H1 (cell line): ENCODE measurements around the gene PRC1. TPM values are rescaled to one million over a fixed set of nuclear protein-coding genes. Genes with fewer than 3 reads are reported as not detected.

Source experiments
- CTCF ChIA-PET: fragments of 300-600 bp; sonication (Branson Sonifier 250); formaldehyde crosslinking; loops from one replicate; lab custom pipeline; 2021; ENCODE audit not compliant: partially characterized antibody; lab: Charles Lee
- POLR2A ChIA-PET: fragments of 300-600 bp; sonication (Branson Sonifier 250); formaldehyde crosslinking; loops from one replicate; lab custom pipeline; 2021; ENCODE audit warnings: inconsistent platforms; ENCODE audit not compliant: partially characterized antibody; lab: Charles Lee
- DNase-seq, 2 experiments: peaks; one replicate each; pipeline versions ENCODE4 v3.0.0 to v3.0.0-alpha.2; 2010 to 2022; ENCODE audit warnings: low spot score in 2 of 2, low read depth in 1 of 2, mixed read lengths in 1 of 2
- FAIRE-seq: peaks from 2 replicates; lab custom pipeline; 2011; peaks lifted over from hg19 to GRCh38; lab: Jason Lieb, UNC
- H2AFZ ChIP-seq: 2 replicates; pipeline ENCODE4 v1.8.1; 2012; ENCODE audit warnings: low read length, inconsistent platforms
- H2AK5ac ChIP-seq: 2 replicates; pipeline ENCODE4 v1.6.1; 2013; ENCODE audit warnings: low read depth, low read length
- H2BK120ac ChIP-seq: replicated peaks from 2 replicates; pipeline ENCODE3; 2013; ENCODE audit warnings: low read depth, low read length, inconsistent platforms
- H2BK12ac ChIP-seq: 2 replicates; pipeline ENCODE4 v1.6.1; 2013; ENCODE audit warnings: low read depth, low read length
- H2BK15ac ChIP-seq: 2 replicates; pipeline ENCODE4 v1.6.1; 2013; ENCODE audit warnings: low read length
- H2BK20ac ChIP-seq: 2 replicates; pipeline ENCODE4 v1.6.1; 2013; ENCODE audit warnings: low read length
- H2BK5ac ChIP-seq: 2 replicates; pipeline ENCODE4 v1.6.1; 2013; ENCODE audit warnings: low read depth, low read length
- H3K14ac ChIP-seq: 2 replicates; pipeline ENCODE4 v1.6.1; 2013; ENCODE audit warnings: inconsistent platforms; ENCODE audit not compliant: insufficient read length
- H3K18ac ChIP-seq: 2 replicates; pipeline ENCODE4 v1.6.1; 2013; ENCODE audit warnings: low read length; ENCODE audit errors: extremely low read depth
- H3K23ac ChIP-seq: 2 replicates; pipeline ENCODE4 v1.6.1; 2013; ENCODE audit warnings: inconsistent platforms; ENCODE audit not compliant: insufficient read length
- H3K23me2 ChIP-seq: 2 replicates; pipeline ENCODE4 v1.6.1; 2013; ENCODE audit warnings: low read depth, low read length
- H3K27ac ChIP-seq: 2 replicates; pipeline ENCODE4 v1.6.1; 2011; ENCODE audit warnings: low read depth, low read length, inconsistent platforms
- H3K27me3 ChIP-seq, 4 experiments: replicated peaks in 1 of 4; 1 replicate in 1 of 4; 2 replicates in 3 of 4; pipeline versions ENCODE4 v1.6.1 to v1.8.1; 2011 to 2013; ENCODE audit warnings: low read length in 3 of 4, mild to moderate bottlenecking in 3 of 4, inconsistent platforms in 2 of 4, mixed read lengths in 2 of 4, moderate library complexity in 1 of 4; ENCODE audit not compliant: control insufficient read depth in 3 of 4, insufficient read depth in 3 of 4; ENCODE audit errors: extremely low read depth in 1 of 4
- H3K36me3 ChIP-seq, 4 experiments: 2 replicates each; pipeline versions ENCODE4 v1.6.1 to v1.8.1; 2011 to 2013; ENCODE audit warnings: mild to moderate bottlenecking in 4 of 4, low read length in 3 of 4, moderate library complexity in 2 of 4, control low read depth in 1 of 4, inconsistent platforms in 1 of 4; ENCODE audit not compliant: insufficient read depth in 4 of 4, control insufficient read depth in 2 of 4
- H3K4ac ChIP-seq: replicated peaks from 2 replicates; pipeline ENCODE3; 2013; ENCODE audit warnings: low read length, low read depth, mixed read lengths, inconsistent platforms; ENCODE audit not compliant: insufficient read length
- H3K4me1 ChIP-seq, 4 experiments: replicated peaks in 1 of 4; 1 replicate in 1 of 4; 2 replicates in 3 of 4; pipeline versions ENCODE4 v1.6.1 to v1.8.1; 2011 to 2013; ENCODE audit warnings: low read length in 3 of 4, inconsistent platforms in 2 of 4, mixed read lengths in 1 of 4; ENCODE audit not compliant: insufficient read depth in 4 of 4, control insufficient read depth in 3 of 4
- H3K4me2 ChIP-seq, 2 experiments: 2 replicates each; pipeline versions ENCODE4 v1.6.1 to v1.8.1; 2011 to 2013; ENCODE audit warnings: low read depth in 2 of 2, low read length in 2 of 2, control low read depth in 1 of 2, inconsistent platforms in 1 of 2, mild to moderate bottlenecking in 1 of 2; ENCODE audit not compliant: insufficient read depth in 1 of 2
- H3K4me3 ChIP-seq, 4 experiments: fragments of 200-600, 300-600 bp in 1 of 4; sonication (generic), shearing (Covaris generic), sonication (Bioruptor Twin) in 1 of 4; 2 replicates each; pipeline versions ENCODE4 v1.5.1 to v1.8.1; 2011 to 2016; ENCODE audit warnings: low read length in 4 of 4, low read depth in 3 of 4, control low read depth in 2 of 4, inconsistent platforms in 2 of 4, mild to moderate bottlenecking in 2 of 4, mixed read lengths in 1 of 4, moderate library complexity in 1 of 4; ENCODE audit not compliant: insufficient read depth in 2 of 4; ENCODE audit errors: extremely low read depth in 1 of 4
- H3K56ac ChIP-seq: replicated peaks from 2 replicates; pipeline ENCODE3; 2013; ENCODE audit warnings: low read depth, mild to moderate bottlenecking, mixed read lengths, low read length, inconsistent platforms; ENCODE audit not compliant: insufficient read length
- H3K79me1 ChIP-seq: 2 replicates; pipeline ENCODE4 v1.6.1; 2013; ENCODE audit warnings: low read depth, low read length, control low read depth
- H3K79me2 ChIP-seq, 2 experiments: 2 replicates each; pipeline versions ENCODE4 v1.6.1 to v1.8.1; 2012 to 2013; ENCODE audit warnings: low read length in 2 of 2, mild to moderate bottlenecking in 2 of 2, inconsistent platforms in 1 of 2; ENCODE audit not compliant: insufficient read depth in 2 of 2, control insufficient read depth in 1 of 2
- H3K9ac ChIP-seq, 4 experiments: replicated peaks in 1 of 4; 1 replicate in 1 of 4; 2 replicates in 3 of 4; pipeline versions ENCODE4 v1.6.1 to v1.8.1; 2011 to 2013; ENCODE audit warnings: low read depth in 3 of 4, low read length in 3 of 4, control low read depth in 2 of 4, mild to moderate bottlenecking in 2 of 4, moderate library complexity in 2 of 4, inconsistent platforms in 1 of 4; ENCODE audit errors: extremely low read depth in 1 of 4
- H3K9me3 ChIP-seq, 2 experiments: 2 replicates each; pipeline versions ENCODE4 v1.6.1 to v1.8.1; 2012 to 2013; ENCODE audit warnings: mild to moderate bottlenecking in 2 of 2, moderate library complexity in 2 of 2, control low read depth in 1 of 2, inconsistent platforms in 1 of 2, low read depth in 1 of 2, low read length in 1 of 2, mixed read lengths in 1 of 2; ENCODE audit not compliant: insufficient read depth in 2 of 2
- H4K20me1 ChIP-seq, 2 experiments: replicated peaks in 1 of 2; 2 replicates each; pipeline versions ENCODE3 to v1.8.1; 2011 to 2013; ENCODE audit warnings: inconsistent platforms in 2 of 2, low read length in 2 of 2, mild to moderate bottlenecking in 1 of 2; ENCODE audit not compliant: insufficient read depth in 2 of 2, control insufficient read depth in 1 of 2
- H4K5ac ChIP-seq: 2 replicates; pipeline ENCODE4 v1.6.1; 2013; ENCODE audit warnings: low read length, low read depth, mixed read lengths, inconsistent platforms; ENCODE audit not compliant: insufficient read length
- H4K8ac ChIP-seq: 2 replicates; pipeline ENCODE4 v1.8.0; 2013; ENCODE audit warnings: mild to moderate bottlenecking, moderate library complexity, low read length, inconsistent platforms; ENCODE audit not compliant: insufficient read depth; ENCODE audit errors: extremely low read depth
- H4K91ac ChIP-seq: replicated peaks from 2 replicates; pipeline ENCODE3; 2013; ENCODE audit warnings: low read length, mixed read lengths, inconsistent platforms; ENCODE audit not compliant: insufficient read length
- FOSL1 ChIP-seq: IDR thresholded peaks from 2 replicates; pipeline ENCODE4 v1.6.1; 2011; ENCODE audit warnings: mild to moderate bottlenecking, low read depth, low read length, moderate library complexity; ENCODE audit not compliant: insufficient read depth
- HDAC6 ChIP-seq: IDR thresholded peaks from one replicate; pipeline ENCODE4 v1.7.1; 2012; ENCODE audit warnings: low read depth, mild to moderate bottlenecking, inconsistent platforms, low read length, moderate library complexity
- KDM4A ChIP-seq: IDR thresholded peaks from one replicate; pipeline ENCODE4 v1.7.1; 2012; ENCODE audit warnings: low read depth, mild to moderate bottlenecking, moderate library complexity, low read length, inconsistent platforms; ENCODE audit not compliant: severe bottlenecking
- POLR2A ChIP-seq, 2 experiments: IDR thresholded peaks; 1 replicate in 1 of 2; 2 replicates in 1 of 2; pipeline ENCODE4 v1.6.1; 2011; ENCODE audit warnings: low read depth in 2 of 2, low read length in 2 of 2, mild to moderate bottlenecking in 2 of 2; ENCODE audit errors: control extremely low read depth in 1 of 2
- TBP ChIP-seq: IDR thresholded peaks from 2 replicates; pipeline ENCODE4 v1.6.1; 2011; ENCODE audit warnings: low read depth, low read length, improper control_type of control experiment
- TCF12 ChIP-seq: IDR thresholded peaks from 2 replicates; pipeline ENCODE4 v1.6.1; 2011; ENCODE audit warnings: low read depth, mild to moderate bottlenecking, low read length
- ZNF274 ChIP-seq: IDR thresholded peaks from 2 replicates; pipeline ENCODE4 v1.7.0; 2012; ENCODE audit warnings: low read length, borderline replicate concordance; ENCODE audit errors: extremely low read depth
- WGBS, 2 experiments: shearing (Covaris generic) in 1 of 2; methylation state at CpG; one replicate each; pipeline versions ENCODE4 v1.1.6 to v1.1.7; 2013 to 2015; ENCODE audit warnings: low lambda C conversion rate in 2 of 2, mixed read lengths in 2 of 2, inconsistent platforms in 1 of 2, low coverage in 1 of 2, missing lambda C conversion rate in 1 of 2; ENCODE audit not compliant: insufficient replicate concordance in 2 of 2, insufficient coverage in 1 of 2, insufficient read length in 1 of 2; ENCODE audit errors: extremely low coverage in 1 of 2, missing lambda C conversion rate in 1 of 2; 5-methylcytosine and 5-hydroxymethylcytosine counted together
- polyA plus RNA-seq, 7 experiments: library from polyadenylated mRNA; depleted of rRNA in 3 of 7; stranded (reverse) in 5 of 7; unstranded in 2 of 7; fragments of >200 nt in 5 of 7; fragments of 200-250 nt in 2 of 7; gene quantifications; 1 replicate in 5 of 7; 2 replicates in 1 of 7; 4 replicates in 1 of 7; pipeline versions ENCODE4 v1.2.1 to v1.2.3, GENCODE V29; 2011 to 2013; ENCODE audit warnings: missing spikeins in 2 of 7, mixed read lengths in 2 of 7
- total RNA-seq: library from RNA; stranded (reverse); fragmentation: NEBNext Ultra II Directional; extraction: Animal tissue kit (Norgen Biotek cat#: 25700); gene quantifications from 2 replicates; pipeline ENCODE4 v1.2.1, GENCODE V29; 2021
- TF ChIP-seq, protein P1 (sequence below), 3 experiments: IDR thresholded peaks; 1 replicate in 2 of 3; 2 replicates in 1 of 3; pipeline versions ENCODE4 v1.5.1 to v1.6.1; 2011; ENCODE audit warnings: low read length in 3 of 3, mild to moderate bottlenecking in 3 of 3, inconsistent platforms in 2 of 3, low read depth in 1 of 3, moderate library complexity in 1 of 3; ENCODE audit not compliant: insufficient read depth in 1 of 3; ENCODE audit errors: control extremely low read depth in 1 of 3

Gene PRC1
- total and polyA plus RNA-seq, 2 of the 8 experiments (the other 6 are each of a cell fraction or from before 2014, with no cell fraction given), result 90.7 to 181 TPM

DNA sequence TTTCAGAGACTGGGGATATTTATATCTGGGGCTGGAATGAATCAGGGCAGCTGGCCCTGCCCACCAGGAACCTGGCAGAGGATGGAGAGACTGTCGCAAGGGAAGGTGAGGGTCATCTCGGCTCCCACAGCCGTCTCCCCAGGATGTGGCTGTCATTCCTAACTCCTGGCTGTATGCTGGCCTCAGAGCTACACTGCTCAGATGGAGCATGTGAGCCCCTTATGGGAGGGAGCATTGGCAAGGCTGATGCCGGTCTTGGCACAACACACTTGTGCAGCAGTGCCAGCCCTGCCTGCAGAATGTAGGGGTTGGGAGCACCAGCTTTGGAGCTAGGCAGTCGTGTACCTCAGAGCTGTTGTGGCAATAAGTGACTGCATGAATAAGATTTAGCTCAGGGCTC lies 34.4 kb downstream of the PRC1 start:
- Histone ChIP-seq H3K18ac (no peak overlapping the region), H4K8ac (no peak overlapping the region), H2BK12ac (no peak overlapping the region), H3K4me2 (no peak overlapping the region), H2BK120ac (no peak overlapping the region), H3K14ac (no peak overlapping the region), H4K5ac (no peak overlapping the region), H3K56ac (no peak overlapping the region), H3K79me2 (peaks cover 0 to 6% of the 10 kb centered on the region in 2 experiments; a peak in 1 of 4 replicates), H3K9ac (no peak overlapping the region), H3K4me1 (peaks cover 0 to 15% (median 8%) of the 10 kb centered on the region in 4 experiments; a peak in 6 of 7 replicates), H3K4me3 (no peak overlapping the region), H2BK15ac (no peak overlapping the region), H3K27ac (no peak overlapping the region), H2AFZ (no peak overlapping the region), H3K23ac (no peak overlapping the region), H4K91ac (no peak overlapping the region), H3K27me3 (no peaks in the 10 kb centered on the region), H3K4ac (no peak overlapping the region), H2BK20ac (no peak overlapping the region), H3K79me1 (peaks cover 3% of the 10 kb centered on the region; the same call in 1 of the 2 replicates), H2AK5ac (no peak overlapping the region), H3K9me3 (no peaks in the 10 kb centered on the region), H2BK5ac (no peak overlapping the region), H3K23me2 (peaks cover 12% of the 10 kb centered on the region; the same call in 1 of the 2 replicates), H4K20me1 (peaks cover 1 to 5% of the 10 kb centered on the region in 2 experiments), H3K36me3 (peaks cover 0 to 33% (median 16%) of the 10 kb centered on the region in 4 experiments; a peak in 6 of 8 replicates)
- CTCF ChIA-PET, result interaction anchor here (0.7 to 19.2 kb wide), 6 partner anchors 18 to 298 kb away, joined by 3 to 306 read pairs (median 5); partner anchors contain the start of genes HDDC3 and UNC45A
- WGBS, 2 experiments, result 95% methylated on average over 5 of the region's 5 CpGs; no CpG with 5 or more reads in 1 of the 2 experiments
- POLR2A ChIA-PET, result interaction anchor here (0.6 to 2.3 kb wide), 4 partner anchors 25 to 291 kb away, joined by 3 to 6 read pairs (median 4); partner anchors contain the start of genes PRC1 and UNC45A
- no peak for FAIRE-seq
- no peak for DNase-seq
- TF ChIP-seq KDM4A, result no peak
- TF ChIP-seq TBP, result no peak
- no peak for TF ChIP-seq FOSL1
- TF ChIP-seq POLR2A (IDR thresholded peaks at IDR 0.05; ENCODE audit: control extremely low read depth in 1 of 2, low read depth in 2 of 2, low read length in 2 of 2), result no peak
- no peak for TF ChIP-seq ZNF274
- TF ChIP-seq, protein P1, sequence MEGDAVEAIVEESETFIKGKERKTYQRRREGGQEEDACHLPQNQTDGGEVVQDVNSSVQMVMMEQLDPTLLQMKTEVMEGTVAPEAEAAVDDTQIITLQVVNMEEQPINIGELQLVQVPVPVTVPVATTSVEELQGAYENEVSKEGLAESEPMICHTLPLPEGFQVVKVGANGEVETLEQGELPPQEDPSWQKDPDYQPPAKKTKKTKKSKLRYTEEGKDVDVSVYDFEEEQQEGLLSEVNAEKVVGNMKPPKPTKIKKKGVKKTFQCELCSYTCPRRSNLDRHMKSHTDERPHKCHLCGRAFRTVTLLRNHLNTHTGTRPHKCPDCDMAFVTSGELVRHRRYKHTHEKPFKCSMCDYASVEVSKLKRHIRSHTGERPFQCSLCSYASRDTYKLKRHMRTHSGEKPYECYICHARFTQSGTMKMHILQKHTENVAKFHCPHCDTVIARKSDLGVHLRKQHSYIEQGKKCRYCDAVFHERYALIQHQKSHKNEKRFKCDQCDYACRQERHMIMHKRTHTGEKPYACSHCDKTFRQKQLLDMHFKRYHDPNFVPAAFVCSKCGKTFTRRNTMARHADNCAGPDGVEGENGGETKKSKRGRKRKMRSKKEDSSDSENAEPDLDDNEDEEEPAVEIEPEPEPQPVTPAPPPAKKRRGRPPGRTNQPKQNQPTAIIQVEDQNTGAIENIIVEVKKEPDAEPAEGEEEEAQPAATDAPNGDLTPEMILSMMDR (IDR thresholded peaks at IDR 0.05; ENCODE audit: control extremely low read depth in 1 of 3, insufficient read depth in 1 of 3, low read depth in 1 of 3, low read length in 3 of 3), result no peak
- no peak for TF ChIP-seq HDAC6
- no peak for TF ChIP-seq TCF12
